SHP77 treated with DMSO at 0.1 percent for 48 hours (cell line): ENCODE results near the gene PLXNA2.

Source experiments
- DNase-seq: peaks from one replicate; lab custom pipeline; 2025; lab: John Stamatoyannopoulos, UW

Gene PLXNA2

GRCh38 chr1:208027861-208028260 lies 216.3 kb downstream of the PLXNA2 start:
- DNase-seq, result no peak

- DNase-seq, result no peak
These were observed 217.2 kb downstream of the PLXNA2 start for GRCh38 chr1:208026880-208027438.

DNA sequence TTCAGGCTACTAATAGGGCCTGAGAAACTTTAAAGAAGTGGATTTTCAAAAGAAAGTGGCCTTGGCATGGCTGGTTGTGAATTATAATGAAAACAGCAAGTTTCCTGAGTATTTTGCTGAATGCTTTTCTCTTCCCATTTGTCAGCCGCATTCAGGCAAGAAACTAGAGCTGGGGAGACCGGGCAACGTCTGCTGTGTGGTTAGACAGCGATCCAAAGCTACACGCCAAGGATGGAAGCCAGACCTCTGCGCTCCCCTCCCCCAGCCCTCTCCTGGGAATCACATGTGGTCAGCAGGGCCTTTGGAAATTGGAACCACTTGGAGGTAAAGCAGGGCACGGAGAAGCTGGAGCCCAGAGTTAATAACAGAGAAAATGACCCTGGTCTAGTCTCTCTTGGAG lies 219.2 kb downstream of the PLXNA2 start:
- no peak for DNase-seq

GRCh38 chr1:208024406-208024805 lies 219.8 kb downstream of the PLXNA2 start:
- DNase-seq, result no peak

- DNase-seq, result no peak
These were observed 224.9 kb downstream of the PLXNA2 start for GRCh38 chr1:208019257-208019656.

DNA sequence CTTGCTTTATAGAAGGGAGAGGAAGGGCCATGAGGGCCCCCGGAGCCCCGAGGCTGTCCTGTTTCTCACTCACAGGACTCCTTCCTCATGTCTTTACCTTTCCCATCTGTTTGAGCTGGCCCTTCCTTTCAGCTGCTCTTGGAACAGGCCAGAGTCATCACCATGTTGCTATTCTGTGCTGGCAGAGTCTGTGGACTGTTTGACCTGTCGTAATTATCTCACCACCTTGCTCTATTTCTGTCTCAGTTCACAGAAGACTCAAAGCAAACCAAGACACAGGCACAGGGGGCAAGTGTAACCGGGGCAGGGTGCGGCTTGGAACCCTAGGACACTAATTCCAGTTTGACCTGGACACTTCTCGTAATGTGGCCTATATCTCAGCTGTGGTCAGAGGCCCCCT lies 228.9 kb downstream of the PLXNA2 start:
- no peak for DNase-seq

DNA sequence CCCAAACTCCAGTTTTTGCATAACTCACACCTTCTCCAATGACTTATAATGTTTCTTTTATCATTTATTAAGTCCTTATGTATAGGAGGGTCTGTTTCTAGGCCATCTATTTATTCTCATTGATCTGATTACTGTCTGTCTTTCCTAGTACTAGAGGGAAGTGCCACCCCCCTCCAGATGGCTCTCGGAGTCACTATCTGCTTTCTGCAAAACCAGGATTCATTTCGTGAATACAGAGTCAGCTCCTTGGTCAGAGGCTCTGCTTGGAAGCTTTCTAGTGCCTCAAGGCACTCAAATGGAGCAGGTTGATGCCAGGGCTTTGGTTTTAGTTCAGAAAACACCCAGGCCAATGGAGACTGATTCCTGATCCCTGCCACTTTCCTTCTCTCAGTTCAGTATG lies 231.0 kb downstream of the PLXNA2 start:
- DNase-seq, result no peak

DNA sequence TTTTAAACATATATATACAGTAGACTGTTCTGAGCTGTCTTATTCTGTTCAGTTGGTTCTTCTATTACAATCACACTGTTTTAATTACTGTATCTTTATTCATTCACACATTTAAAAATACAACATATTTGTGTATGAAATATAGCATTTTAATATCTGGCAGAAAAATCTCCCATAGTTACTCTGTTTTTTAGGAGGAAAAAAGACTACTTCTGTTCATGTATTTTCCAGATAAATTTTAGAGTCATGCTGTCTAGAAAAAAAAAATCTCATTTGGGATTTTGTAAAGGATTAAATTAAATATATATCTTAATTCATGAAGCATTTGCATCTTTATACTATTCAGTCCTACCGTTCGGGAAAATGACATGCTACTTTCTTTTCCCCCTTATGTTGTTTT lies 231.5 kb downstream of the PLXNA2 start:
- DNase-seq, result no peak

DNA sequence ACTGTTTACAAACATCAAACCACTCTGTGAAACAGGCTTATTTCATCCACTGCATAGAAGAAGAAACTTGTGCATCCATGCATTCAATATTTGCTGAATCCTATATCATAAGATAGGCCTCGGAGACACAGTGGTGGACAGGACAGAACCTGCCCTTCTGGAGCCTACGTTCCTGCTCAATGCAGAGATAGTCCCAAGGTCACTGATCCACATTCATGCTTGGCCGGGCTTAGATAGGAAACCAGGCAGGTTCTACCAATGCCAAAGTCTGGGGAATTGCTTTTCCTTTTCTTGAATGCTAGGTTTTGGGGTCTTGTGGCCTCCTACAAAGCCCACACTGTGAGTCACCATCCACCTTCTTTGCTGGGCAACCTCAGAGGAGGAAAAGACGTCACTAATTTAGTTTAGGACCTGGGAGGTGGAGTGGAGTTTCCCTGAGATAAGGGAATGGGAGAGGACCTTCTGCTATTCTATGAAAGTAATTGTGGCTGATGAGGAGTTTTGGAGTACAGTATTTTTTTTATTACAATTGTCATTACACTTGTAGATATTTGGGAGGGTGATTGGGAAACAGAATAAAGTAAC lies 233.6 kb downstream of the PLXNA2 start:
- DNase-seq, result no peak

GRCh38 chr1:208009706-208010444 lies 234.3 kb downstream of the PLXNA2 start:
- DNase-seq, result no peak

- DNase-seq, result no peak
These were observed 234.9 kb downstream of the PLXNA2 start for GRCh38 chr1:208009303-208009702.

DNA sequence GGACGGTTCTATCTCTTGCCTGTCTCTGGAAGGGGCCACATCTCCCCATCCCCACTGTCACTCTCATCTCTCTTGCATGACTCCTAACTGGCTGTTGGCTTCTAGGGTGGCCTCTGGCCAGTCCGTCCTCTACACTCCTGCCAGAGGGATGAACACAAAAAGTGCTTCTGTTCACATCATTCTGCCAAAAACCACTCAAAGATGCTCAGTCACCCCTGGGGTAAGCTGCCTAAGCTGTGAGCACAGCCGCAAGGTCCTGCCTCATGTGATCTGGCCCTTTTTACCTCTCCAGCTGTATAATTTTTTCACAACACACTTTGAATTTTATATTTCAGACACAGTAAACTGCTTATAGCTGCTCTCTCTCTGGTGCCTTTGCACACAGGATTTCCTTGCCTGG lies 235.7 kb downstream of the PLXNA2 start:
- no peak for DNase-seq

- no peak for DNase-seq
These were observed 236.2 kb downstream of the PLXNA2 start for GRCh38 chr1:208007938-208008342.

DNA sequence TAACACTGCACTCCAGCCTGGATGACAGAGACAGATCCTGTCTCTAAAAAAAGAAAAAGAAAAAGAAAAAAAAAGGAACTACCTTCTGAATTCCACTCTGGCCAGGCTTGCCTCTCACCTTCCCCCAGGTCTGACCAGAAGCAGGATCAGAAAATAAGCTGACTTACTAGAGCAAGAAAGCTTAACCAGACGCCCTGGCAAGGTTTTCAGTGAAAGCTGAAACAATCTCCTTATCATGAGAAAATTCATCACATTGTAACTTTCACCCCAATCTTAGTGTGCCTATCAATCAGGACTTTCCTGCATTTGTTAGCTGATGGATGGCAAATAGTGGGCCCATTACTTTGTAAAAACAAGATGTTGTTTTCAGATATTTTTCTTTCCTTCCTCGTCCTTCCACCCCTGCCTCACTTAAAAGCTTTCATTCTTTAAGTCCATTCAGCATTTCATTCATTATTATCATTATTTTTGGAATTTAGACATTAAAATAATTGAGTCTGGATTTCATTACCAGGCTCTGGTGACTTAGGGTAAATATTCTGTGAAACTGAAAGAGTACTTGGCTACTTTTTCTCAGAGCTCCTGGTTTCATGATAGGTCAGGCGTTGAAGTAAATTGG lies 236.8 kb downstream of the PLXNA2 start:
- no peak for DNase-seq

DNA sequence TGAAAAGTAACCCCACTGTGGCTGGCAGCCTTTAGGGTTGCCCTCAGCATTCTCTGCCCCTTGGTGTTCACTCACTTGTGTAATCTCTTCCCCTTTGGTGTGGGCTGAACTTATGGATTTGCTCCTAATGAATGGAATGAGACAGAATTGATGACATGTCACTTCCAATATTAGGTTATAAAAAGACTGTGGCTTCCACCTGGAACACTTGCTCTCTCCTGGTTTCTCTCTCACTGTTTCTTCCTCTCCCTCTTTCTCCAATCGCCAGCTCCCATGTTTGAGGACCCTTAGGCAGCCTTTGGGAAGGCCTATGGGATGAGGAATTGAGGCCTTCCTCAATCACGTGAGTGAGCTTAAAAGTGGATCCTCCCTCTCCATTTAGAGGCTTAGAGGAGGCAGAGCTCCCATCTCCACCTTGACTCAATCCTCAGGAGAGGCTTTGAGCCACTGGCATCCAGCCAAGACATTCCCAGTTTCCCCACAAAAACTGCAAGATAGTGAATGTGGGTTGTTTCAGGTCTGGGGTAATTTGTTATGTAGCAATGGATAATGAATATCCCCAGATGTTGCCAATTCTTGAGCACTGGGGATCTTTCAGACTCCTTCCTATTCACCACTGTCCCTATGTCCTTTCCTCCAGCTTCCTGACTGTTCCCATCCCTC lies 237.8 kb downstream of the PLXNA2 start:
- DNase-seq, result no peak

DNA sequence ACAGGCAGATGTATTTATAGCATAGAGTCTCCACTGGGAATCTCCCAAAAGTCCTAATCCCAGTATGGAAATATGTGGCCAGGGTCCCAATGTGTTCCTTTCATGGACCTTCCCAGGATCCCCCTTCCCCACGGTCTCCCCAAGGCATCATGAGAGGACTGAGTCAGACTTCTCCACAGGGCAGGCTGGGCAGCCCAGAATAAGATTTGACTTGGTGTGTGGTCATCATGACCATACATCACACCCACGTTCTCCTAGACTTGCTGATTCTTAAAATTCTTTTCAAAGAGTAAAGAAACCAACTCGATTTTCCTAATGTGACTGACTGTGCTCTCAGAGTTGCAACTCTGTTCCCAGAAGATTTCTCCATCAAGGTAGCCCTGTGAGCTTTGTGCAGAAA lies 239.3 kb downstream of the PLXNA2 start:
- no peak for DNase-seq

GRCh38 chr1:208003241-208003640 lies 240.9 kb downstream of the PLXNA2 start:
- no peak for DNase-seq

DNA sequence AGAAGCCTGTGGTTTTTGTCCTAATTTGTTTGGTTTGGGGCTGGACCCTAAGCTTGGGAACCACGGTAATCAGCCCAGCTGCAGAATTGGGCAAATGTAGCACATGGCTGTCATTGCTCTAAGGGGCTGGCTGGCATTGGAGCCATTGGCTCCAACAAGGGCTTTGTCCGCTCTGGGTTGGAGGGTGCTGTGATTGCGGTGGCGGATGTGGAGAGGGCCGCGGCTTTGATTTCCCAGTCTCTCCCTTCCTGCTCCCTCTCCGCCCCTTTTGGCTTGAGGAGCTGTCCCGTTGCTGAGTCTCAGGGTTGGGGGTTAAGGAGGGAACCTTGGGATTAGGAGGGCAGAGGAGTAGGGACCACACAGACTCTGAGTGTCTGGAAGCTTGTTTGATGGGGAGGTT lies 241.5 kb downstream of the PLXNA2 start:
- DNase-seq, result no peak

GRCh38 chr1:208002078-208002477 lies 242.1 kb downstream of the PLXNA2 start:
- no peak for DNase-seq

- DNase-seq, result no peak
These were observed 243.7 kb downstream of the PLXNA2 start for GRCh38 chr1:208000504-208000903.

GRCh38 chr1:207999972-208000371 lies 244.2 kb downstream of the PLXNA2 start:
- no peak for DNase-seq

DNA sequence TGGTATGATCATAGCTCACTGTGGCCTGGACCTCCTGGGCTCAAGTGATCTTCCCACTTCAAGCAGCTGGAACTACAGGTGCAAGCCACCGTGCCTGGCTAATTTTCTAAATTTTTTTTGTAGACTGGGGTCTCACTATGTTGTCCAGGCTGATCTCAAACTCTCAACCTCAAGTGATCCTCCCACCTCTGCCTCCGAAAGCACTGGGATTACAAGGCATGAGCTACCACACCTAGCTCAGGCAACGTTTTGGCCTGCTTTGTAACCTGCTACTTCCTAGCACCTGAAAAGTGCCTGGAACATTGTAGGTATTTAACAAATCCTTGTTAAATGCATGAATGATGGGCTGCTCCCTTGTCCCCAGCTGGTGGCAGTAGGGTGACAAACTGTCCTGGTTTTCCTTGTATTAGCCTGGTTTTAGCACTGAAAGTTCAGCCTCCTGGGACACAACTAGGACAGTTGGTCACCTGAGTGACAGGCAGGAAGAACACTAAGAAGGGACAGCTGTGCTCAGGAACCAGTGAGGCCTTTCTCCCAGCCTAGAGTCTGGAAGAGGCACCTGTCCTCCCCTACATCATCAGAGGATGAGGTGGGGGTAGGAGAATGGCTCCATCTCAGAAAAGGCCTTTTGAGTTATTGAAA lies 244.8 kb downstream of the PLXNA2 start:
- DNase-seq, result no peak
